GM19043 (cell line): ENCODE measurements around the gene ART1.
"Not testable (repeated sequence)": the region's sequence is repeated elsewhere in the genome, so short reads cannot be mapped to it uniquely, and the experiment has no call there.

ENCODE experiments used
- ATAC-seq: cut with Tn5 transposase; IDR thresholded peaks from one replicate; pipeline ENCODE4 v1.9.1; 2021; ENCODE audit warnings: low read depth; ENCODE audit not compliant: unreplicated experiment

Gene ART1

GRCh38 chr11:3631331-3631730, 13.6 kb upstream of the ART1 start:
- ATAC-seq: no peak

GRCh38 chr11:3632070-3632660, 12.8 kb upstream of the ART1 start:
- ATAC-seq: no peak

- ATAC-seq: no peak
These were observed 9.1 kb upstream of the ART1 start for GRCh38 chr11:3635641-3636375.

GRCh38 chr11:3637201-3637600, 7.7 kb upstream of the ART1 start:
- no peak for ATAC-seq

- ATAC-seq: no peak
These were observed 6.4 kb upstream of the ART1 start for GRCh38 chr11:3638513-3638912.

GRCh38 chr11:3639841-3640240, 5.1 kb upstream of the ART1 start:
- ATAC-seq: no peak

GRCh38 chr11:3641191-3641590, 3.7 kb upstream of the ART1 start:
- ATAC-seq: no peak

- ATAC-seq: no peak
These were observed 3.2 kb upstream of the ART1 start, which contains the start of gene ART5 for GRCh38 chr11:3641701-3642070. Gene ART5 (minus strand): TSS chr11:3641992. CDS start chr11:3641862, 130 bp downstream.

- ATAC-seq: no peak
These were observed 2.6 kb upstream of the ART1 start for GRCh38 chr11:3642071-3642951.

GRCh38 chr11:3643102-3643546, 1.8 kb upstream of the ART1 start:
- not testable (repeated sequence) for ATAC-seq

- no peak for ATAC-seq
These were observed 624 bp downstream of the ART1 start for GRCh38 chr11:3645552-3645951.

- ATAC-seq: not testable (repeated sequence)
These were observed 3.9 kb downstream of the ART1 start for GRCh38 chr11:3648843-3649242.

GRCh38 chr11:3649374-3649773, 4.4 kb downstream of the ART1 start:
- ATAC-seq: not testable (repeated sequence)

- ATAC-seq: not testable (repeated sequence)
These were observed 7.6 kb downstream of the ART1 start for GRCh38 chr11:3652514-3652913.

- ATAC-seq: no peak
These were observed 10.6 kb downstream of the ART1 start for GRCh38 chr11:3655547-3655946.

- not testable (repeated sequence) for ATAC-seq
These were observed 12.4 kb downstream of the ART1 start for GRCh38 chr11:3657331-3657730.

- ATAC-seq: no peak
These were observed 13.3 kb downstream of the ART1 start for GRCh38 chr11:3658252-3658651.

GRCh38 chr11:3659595-3660515, 14.9 kb downstream of the ART1 start:
- ATAC-seq: no peak

- ATAC-seq: no peak
These were observed 16.0 kb downstream of the ART1 start for GRCh38 chr11:3660960-3661359.

GRCh38 chr11:3662856-3663255, 17.9 kb downstream of the ART1 start:
- no peak for ATAC-seq
